HepG2 (cell line): Measurements from ENCODE around the gene GADD45B. TPM values are rescaled to one million over a fixed set of nuclear protein-coding genes. Genes with fewer than 3 reads are reported as not detected.
A peak's percentile ranks its signal among the peaks of the same experiment; 100 is the strongest.

Experiments used
- AGO2 ChIP-seq: fragments of 200-400 bp; formaldehyde crosslinking; optimal IDR thresholded peaks from 2 replicates; pipeline ENCODE3; 2017; ENCODE audit warnings: mild to moderate bottlenecking, low read depth, low read length, moderate library complexity
- CAMTA2 ChIP-seq: sonication (generic); formaldehyde crosslinking; IDR thresholded peaks from 2 replicates; pipeline ENCODE4 v1.4.0; 2020; ENCODE audit warnings: mild to moderate bottlenecking, missing genetic modification reagents, borderline replicate concordance
- GABPB1 ChIP-seq: IDR thresholded peaks from 2 replicates; pipeline ENCODE4 v1.6.1; 2016; ENCODE audit warnings: mild to moderate bottlenecking, missing genetic modification reagents, moderate library complexity, missing compliant biosample characterization
- NFIB ChIP-seq: sonication (generic); formaldehyde crosslinking; IDR thresholded peaks from 2 replicates; pipeline ENCODE4 v1.9.0; 2021; ENCODE audit warnings: missing genetic modification reagents, mild to moderate bottlenecking, borderline replicate concordance
- YY1 ChIP-seq: IDR thresholded peaks from 2 replicates; pipeline ENCODE4 v1.6.1; 2011; ENCODE audit warnings: low read length, low read depth, moderate library complexity, mild to moderate bottlenecking; ENCODE audit not compliant: insufficient read depth, insufficient replicate concordance
- ZSCAN29 ChIP-seq: sonication (generic); formaldehyde crosslinking; conservative IDR thresholded peaks from 2 replicates; pipeline ENCODE4 v1.4.0; 2020; ENCODE audit warnings: mild to moderate bottlenecking, missing genetic modification reagents
- polyA plus RNA-seq, 8 experiments: library from polyadenylated mRNA; depleted of rRNA in 3 of 8; stranded (reverse) in 7 of 8; unstranded in 1 of 8; fragments of >200 nt; fragmentation: Illumina TruSeq in 4 of 8; extraction: Trizol in 4 of 8; gene quantifications; 2 replicates each; pipeline versions ENCODE4 v1.2.1 to v1.2.3, GENCODE V29; 2011 to 2016; ENCODE audit warnings: low read depth in 4 of 8, missing spikeins in 1 of 8, mixed read lengths in 1 of 8; ENCODE audit not compliant: insufficient read depth in 1 of 8
- total RNA-seq, 5 experiments: library from RNA; depleted of rRNA; stranded (reverse); fragments of >200 nt; fragmentation: Illumina TruSeq; extraction: Trizol; gene quantifications; 2 replicates each; pipeline ENCODE4 v1.2.3, GENCODE V29; 2016; ENCODE audit warnings: low read depth in 1 of 5
- TF ChIP-seq, protein P1 (sequence below): sonication (generic); formaldehyde crosslinking; IDR thresholded peaks from 2 replicates; pipeline ENCODE4 v1.5.0; 2020; ENCODE audit warnings: mild to moderate bottlenecking, missing genetic modification reagents, borderline replicate concordance
- TF ChIP-seq, protein P2 (sequence below): sonication (generic); formaldehyde crosslinking; IDR thresholded peaks from 2 replicates; pipeline ENCODE4 v1.5.0; 2020; ENCODE audit warnings: missing genetic modification reagents
- TF ChIP-seq, protein P3 (sequence below): sonication (generic); formaldehyde crosslinking; IDR thresholded peaks from 2 replicates; pipeline ENCODE4 v1.8.0; 2022; ENCODE audit warnings: mild to moderate bottlenecking, missing genetic modification reagents, moderate library complexity
- TF ChIP-seq, protein P4 (sequence below): sonication (generic); formaldehyde crosslinking; IDR thresholded peaks from 2 replicates; pipeline ENCODE4 v1.8.0; 2022; ENCODE audit warnings: low read depth, missing genetic modification reagents
- TF ChIP-seq, protein P5 (sequence below): IDR thresholded peaks from 2 replicates; pipeline ENCODE4 v1.6.1; 2016; ENCODE audit warnings: low read depth, missing genetic modification reagents, missing compliant biosample characterization
- TF ChIP-seq, protein P6 (sequence below): sonication (generic); formaldehyde crosslinking; IDR thresholded peaks from 2 replicates; pipeline ENCODE4 v1.4.0; 2020; ENCODE audit warnings: missing genetic modification reagents, mild to moderate bottlenecking, borderline replicate concordance

GADD45B gene
- total and polyA plus RNA-seq, 2 of the 13 experiments (the other 11 are each of a cell fraction or from before 2014, with no cell fraction given), result 4.6 to 34.1 TPM

DNA sequence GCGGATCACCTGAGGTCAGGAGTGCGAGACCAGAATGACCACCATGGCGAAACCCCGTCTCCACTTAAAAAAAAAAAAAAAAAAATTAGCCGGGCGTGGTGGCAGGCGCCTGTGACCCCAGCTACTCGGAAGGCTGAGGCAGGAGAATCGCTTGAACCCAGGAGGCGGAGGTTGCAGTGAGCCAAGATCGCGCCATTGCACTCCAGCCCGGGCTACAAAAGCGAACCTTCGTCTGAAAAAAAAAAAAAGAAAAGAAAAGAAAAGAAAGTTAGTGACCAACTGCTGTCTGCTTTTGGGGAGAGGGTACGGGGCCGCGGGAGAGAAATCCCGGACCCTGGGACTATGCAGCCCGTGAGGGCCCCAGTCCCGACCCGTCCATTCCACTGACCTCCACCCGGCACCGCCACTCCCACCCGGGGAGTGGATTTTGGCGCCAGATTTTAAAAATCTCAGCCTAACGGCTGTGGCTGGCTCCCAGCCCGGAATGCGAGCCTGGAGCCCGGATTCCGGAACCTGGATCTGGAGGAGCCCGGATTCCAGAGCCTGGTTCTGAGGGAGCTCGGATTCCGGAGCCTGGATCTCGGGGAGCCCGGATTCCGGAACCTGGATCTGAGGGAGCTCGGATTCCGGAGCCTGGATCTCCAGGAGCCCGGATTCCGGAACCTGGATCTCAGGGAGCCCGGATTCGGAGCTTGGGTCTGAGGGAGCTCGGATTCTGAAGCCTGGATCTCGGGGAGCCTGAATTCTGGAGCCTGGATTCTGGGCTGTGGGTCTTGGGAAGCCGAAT lies 13.1 kb upstream of the GADD45B start (continued):
- TF ChIP-seq, protein P1, sequence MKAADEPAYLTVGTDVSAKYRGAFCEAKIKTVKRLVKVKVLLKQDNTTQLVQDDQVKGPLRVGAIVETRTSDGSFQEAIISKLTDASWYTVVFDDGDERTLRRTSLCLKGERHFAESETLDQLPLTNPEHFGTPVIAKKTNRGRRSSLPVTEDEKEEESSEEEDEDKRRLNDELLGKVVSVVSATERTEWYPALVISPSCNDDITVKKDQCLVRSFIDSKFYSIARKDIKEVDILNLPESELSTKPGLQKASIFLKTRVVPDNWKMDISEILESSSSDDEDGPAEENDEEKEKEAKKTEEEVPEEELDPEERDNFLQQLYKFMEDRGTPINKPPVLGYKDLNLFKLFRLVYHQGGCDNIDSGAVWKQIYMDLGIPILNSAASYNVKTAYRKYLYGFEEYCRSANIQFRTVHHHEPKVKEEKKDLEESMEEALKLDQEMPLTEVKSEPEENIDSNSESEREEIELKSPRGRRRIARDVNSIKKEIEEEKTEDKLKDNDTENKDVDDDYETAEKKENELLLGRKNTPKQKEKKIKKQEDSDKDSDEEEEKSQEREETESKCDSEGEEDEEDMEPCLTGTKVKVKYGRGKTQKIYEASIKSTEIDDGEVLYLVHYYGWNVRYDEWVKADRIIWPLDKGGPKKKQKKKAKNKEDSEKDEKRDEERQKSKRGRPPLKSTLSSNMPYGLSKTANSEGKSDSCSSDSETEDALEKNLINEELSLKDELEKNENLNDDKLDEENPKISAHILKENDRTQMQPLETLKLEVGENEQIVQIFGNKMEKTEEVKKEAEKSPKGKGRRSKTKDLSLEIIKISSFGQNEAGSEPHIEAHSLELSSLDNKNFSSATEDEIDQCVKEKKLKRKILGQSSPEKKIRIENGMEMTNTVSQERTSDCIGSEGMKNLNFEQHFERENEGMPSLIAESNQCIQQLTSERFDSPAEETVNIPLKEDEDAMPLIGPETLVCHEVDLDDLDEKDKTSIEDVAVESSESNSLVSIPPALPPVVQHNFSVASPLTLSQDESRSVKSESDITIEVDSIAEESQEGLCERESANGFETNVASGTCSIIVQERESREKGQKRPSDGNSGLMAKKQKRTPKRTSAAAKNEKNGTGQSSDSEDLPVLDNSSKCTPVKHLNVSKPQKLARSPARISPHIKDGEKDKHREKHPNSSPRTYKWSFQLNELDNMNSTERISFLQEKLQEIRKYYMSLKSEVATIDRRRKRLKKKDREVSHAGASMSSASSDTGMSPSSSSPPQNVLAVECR (CRISPR knock-in tag), result peak; percentile 75; the same call in 1 of the 2 replicates
- TF ChIP-seq, protein P2, sequence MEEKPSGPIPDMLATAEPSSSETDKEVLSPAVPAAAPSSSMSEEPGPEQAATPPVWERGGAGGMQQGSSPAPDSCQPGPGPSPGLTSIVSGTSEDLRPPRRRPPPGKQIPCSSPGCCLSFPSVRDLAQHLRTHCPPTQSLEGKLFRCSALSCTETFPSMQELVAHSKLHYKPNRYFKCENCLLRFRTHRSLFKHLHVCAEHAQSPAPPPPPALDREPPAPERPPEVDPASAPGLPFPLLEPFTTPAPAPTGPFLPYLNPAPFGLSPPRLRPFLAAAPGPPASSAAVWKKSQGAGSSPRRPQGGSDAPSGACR, result peak; percentile 74; the same call in 1 of the 2 replicates
- TF ChIP-seq ZSCAN29 (CRISPR knock-in tag), result peak; percentile 79
- TF ChIP-seq, protein P3, sequence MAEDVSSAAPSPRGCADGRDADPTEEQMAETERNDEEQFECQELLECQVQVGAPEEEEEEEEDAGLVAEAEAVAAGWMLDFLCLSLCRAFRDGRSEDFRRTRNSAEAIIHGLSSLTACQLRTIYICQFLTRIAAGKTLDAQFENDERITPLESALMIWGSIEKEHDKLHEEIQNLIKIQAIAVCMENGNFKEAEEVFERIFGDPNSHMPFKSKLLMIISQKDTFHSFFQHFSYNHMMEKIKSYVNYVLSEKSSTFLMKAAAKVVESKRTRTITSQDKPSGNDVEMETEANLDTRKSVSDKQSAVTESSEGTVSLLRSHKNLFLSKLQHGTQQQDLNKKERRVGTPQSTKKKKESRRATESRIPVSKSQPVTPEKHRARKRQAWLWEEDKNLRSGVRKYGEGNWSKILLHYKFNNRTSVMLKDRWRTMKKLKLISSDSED (CRISPR knock-in tag), result no peak
- TF ChIP-seq YY1, result peak; percentile 91
- no peak for TF ChIP-seq AGO2
- TF ChIP-seq NFIB (CRISPR knock-in tag), result no peak
- peak; percentile 86; the same call in 1 of the 2 replicates for TF ChIP-seq CAMTA2 (CRISPR knock-in tag)
- peak; percentile 78 for TF ChIP-seq GABPB1 (CRISPR knock-in tag)
- TF ChIP-seq, protein P4, sequence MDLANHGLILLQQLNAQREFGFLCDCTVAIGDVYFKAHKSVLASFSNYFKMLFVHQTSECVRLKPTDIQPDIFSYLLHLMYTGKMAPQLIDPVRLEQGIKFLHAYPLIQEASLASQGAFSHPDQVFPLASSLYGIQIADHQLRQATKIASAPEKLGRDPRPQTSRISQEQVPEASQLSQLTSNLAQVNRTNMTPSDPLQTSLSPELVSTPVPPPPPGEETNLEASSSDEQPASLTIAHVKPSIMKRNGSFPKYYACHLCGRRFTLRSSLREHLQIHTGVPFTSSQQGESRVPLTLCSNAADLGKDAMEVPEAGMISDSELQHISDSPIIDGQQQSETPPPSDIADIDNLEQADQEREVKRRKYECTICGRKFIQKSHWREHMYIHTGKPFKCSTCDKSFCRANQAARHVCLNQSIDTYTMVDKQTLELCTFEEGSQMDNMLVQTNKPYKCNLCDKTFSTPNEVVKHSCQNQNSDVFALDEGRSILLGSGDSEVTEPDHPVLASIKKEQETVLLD (CRISPR knock-in tag), result no peak
- TF ChIP-seq, protein P5, sequence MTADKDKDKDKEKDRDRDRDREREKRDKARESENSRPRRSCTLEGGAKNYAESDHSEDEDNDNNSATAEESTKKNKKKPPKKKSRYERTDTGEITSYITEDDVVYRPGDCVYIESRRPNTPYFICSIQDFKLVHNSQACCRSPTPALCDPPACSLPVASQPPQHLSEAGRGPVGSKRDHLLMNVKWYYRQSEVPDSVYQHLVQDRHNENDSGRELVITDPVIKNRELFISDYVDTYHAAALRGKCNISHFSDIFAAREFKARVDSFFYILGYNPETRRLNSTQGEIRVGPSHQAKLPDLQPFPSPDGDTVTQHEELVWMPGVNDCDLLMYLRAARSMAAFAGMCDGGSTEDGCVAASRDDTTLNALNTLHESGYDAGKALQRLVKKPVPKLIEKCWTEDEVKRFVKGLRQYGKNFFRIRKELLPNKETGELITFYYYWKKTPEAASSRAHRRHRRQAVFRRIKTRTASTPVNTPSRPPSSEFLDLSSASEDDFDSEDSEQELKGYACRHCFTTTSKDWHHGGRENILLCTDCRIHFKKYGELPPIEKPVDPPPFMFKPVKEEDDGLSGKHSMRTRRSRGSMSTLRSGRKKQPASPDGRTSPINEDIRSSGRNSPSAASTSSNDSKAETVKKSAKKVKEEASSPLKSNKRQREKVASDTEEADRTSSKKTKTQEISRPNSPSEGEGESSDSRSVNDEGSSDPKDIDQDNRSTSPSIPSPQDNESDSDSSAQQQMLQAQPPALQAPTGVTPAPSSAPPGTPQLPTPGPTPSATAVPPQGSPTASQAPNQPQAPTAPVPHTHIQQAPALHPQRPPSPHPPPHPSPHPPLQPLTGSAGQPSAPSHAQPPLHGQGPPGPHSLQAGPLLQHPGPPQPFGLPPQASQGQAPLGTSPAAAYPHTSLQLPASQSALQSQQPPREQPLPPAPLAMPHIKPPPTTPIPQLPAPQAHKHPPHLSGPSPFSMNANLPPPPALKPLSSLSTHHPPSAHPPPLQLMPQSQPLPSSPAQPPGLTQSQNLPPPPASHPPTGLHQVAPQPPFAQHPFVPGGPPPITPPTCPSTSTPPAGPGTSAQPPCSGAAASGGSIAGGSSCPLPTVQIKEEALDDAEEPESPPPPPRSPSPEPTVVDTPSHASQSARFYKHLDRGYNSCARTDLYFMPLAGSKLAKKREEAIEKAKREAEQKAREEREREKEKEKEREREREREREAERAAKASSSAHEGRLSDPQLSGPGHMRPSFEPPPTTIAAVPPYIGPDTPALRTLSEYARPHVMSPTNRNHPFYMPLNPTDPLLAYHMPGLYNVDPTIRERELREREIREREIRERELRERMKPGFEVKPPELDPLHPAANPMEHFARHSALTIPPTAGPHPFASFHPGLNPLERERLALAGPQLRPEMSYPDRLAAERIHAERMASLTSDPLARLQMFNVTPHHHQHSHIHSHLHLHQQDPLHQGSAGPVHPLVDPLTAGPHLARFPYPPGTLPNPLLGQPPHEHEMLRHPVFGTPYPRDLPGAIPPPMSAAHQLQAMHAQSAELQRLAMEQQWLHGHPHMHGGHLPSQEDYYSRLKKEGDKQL, result no peak
- TF ChIP-seq, protein P6, sequence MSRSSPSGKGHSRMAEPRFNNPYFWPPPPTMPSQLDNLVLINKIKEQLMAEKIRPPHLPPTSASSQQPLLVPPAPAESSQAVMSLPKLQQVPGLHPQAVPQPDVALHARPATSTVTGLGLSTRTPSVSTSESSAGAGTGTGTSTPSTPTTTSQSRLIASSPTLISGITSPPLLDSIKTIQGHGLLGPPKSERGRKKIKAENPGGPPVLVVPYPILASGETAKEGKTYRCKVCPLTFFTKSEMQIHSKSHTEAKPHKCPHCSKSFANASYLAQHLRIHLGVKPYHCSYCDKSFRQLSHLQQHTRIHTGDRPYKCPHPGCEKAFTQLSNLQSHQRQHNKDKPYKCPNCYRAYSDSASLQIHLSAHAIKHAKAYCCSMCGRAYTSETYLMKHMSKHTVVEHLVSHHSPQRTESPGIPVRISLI, result peak; percentile 88; the same call in 1 of the 2 replicates
